H1 (cell line): ENCODE measurements around the gene CCDC148. TPM values are rescaled to one million over a fixed set of nuclear protein-coding genes. Genes with fewer than 3 reads are reported as not detected.

Source experiments
- EGR1 ChIP-seq: IDR thresholded peaks from 2 replicates; pipeline ENCODE4 v1.6.1; 2011; ENCODE audit warnings: low read depth, low read length, borderline replicate concordance
- EZH2 ChIP-seq: fragments of 200-600 bp; sonication (generic); IDR thresholded peaks from 2 replicates; pipeline ENCODE4 v1.7.1; 2012; ENCODE audit warnings: low read depth, mild to moderate bottlenecking, moderate library complexity, low read length, inconsistent platforms; ENCODE audit not compliant: severe bottlenecking
- GTF2F1 ChIP-seq: IDR thresholded peaks from 2 replicates; pipeline ENCODE4 v1.6.1; 2012; ENCODE audit warnings: low read depth, low read length, improper control_type of control experiment, borderline replicate concordance
- KDM1A ChIP-seq: fragments of 200-600, 300-600 bp; sonication (generic); IDR thresholded peaks from 2 replicates; pipeline ENCODE4 v1.7.1; 2016; ENCODE audit warnings: mild to moderate bottlenecking, low read length, borderline replicate concordance
- SIRT6 ChIP-seq: IDR thresholded peaks from one replicate; pipeline ENCODE4 v1.7.1; 2012; ENCODE audit warnings: low read length, inconsistent platforms
- SP2 ChIP-seq: IDR thresholded peaks from 2 replicates; pipeline ENCODE4 v1.6.1; 2012; ENCODE audit warnings: mild to moderate bottlenecking, low read length, inconsistent platforms
- TCF12 ChIP-seq: IDR thresholded peaks from 2 replicates; pipeline ENCODE4 v1.6.1; 2011; ENCODE audit warnings: low read depth, mild to moderate bottlenecking, low read length
- polyA plus RNA-seq, 7 experiments: library from polyadenylated mRNA; depleted of rRNA in 3 of 7; stranded (reverse) in 5 of 7; unstranded in 2 of 7; fragments of >200 nt in 5 of 7; fragments of 200-250 nt in 2 of 7; gene quantifications; 1 replicate in 5 of 7; 2 replicates in 1 of 7; 4 replicates in 1 of 7; pipeline versions ENCODE4 v1.2.1 to v1.2.3, GENCODE V29; 2011 to 2013; ENCODE audit warnings: missing spikeins in 2 of 7, mixed read lengths in 2 of 7
- total RNA-seq: library from RNA; stranded (reverse); fragmentation: NEBNext Ultra II Directional; extraction: Animal tissue kit (Norgen Biotek cat#: 25700); gene quantifications from 2 replicates; pipeline ENCODE4 v1.2.1, GENCODE V29; 2021
- TF ChIP-seq, protein P1 (sequence below): fragments of 300-600 bp; sonication (generic); IDR thresholded peaks from 2 replicates; pipeline ENCODE4 v1.7.1; 2012; ENCODE audit warnings: low read length, moderate library complexity, mild to moderate bottlenecking, inconsistent platforms; ENCODE audit not compliant: insufficient replicate concordance

Gene CCDC148
- total and polyA plus RNA-seq, 2 of the 8 experiments (the other 6 are each of a cell fraction or from before 2014, with no cell fraction given) = 0.45 to 1.3 TPM

DNA sequence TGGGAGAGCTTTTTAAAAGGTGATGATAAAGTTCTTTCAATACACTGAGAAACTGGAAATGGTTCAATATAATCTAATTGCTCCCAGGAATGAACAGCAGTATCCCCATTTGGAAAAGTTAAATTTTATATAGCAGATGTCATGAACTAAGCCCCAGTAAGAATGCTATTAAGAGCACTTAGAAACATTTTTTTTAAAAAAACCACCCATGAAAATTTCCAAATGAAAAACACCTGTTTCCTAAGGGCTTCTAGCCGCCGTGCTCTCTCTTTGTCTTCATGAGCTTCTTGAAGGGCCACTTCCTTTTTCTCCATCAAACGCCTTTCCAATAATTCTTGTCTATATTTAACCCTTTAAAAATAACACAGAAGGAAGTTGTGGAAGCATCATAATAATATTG lies 277.9 kb downstream of the CCDC148 start (continued):
- TF ChIP-seq, protein P1, sequence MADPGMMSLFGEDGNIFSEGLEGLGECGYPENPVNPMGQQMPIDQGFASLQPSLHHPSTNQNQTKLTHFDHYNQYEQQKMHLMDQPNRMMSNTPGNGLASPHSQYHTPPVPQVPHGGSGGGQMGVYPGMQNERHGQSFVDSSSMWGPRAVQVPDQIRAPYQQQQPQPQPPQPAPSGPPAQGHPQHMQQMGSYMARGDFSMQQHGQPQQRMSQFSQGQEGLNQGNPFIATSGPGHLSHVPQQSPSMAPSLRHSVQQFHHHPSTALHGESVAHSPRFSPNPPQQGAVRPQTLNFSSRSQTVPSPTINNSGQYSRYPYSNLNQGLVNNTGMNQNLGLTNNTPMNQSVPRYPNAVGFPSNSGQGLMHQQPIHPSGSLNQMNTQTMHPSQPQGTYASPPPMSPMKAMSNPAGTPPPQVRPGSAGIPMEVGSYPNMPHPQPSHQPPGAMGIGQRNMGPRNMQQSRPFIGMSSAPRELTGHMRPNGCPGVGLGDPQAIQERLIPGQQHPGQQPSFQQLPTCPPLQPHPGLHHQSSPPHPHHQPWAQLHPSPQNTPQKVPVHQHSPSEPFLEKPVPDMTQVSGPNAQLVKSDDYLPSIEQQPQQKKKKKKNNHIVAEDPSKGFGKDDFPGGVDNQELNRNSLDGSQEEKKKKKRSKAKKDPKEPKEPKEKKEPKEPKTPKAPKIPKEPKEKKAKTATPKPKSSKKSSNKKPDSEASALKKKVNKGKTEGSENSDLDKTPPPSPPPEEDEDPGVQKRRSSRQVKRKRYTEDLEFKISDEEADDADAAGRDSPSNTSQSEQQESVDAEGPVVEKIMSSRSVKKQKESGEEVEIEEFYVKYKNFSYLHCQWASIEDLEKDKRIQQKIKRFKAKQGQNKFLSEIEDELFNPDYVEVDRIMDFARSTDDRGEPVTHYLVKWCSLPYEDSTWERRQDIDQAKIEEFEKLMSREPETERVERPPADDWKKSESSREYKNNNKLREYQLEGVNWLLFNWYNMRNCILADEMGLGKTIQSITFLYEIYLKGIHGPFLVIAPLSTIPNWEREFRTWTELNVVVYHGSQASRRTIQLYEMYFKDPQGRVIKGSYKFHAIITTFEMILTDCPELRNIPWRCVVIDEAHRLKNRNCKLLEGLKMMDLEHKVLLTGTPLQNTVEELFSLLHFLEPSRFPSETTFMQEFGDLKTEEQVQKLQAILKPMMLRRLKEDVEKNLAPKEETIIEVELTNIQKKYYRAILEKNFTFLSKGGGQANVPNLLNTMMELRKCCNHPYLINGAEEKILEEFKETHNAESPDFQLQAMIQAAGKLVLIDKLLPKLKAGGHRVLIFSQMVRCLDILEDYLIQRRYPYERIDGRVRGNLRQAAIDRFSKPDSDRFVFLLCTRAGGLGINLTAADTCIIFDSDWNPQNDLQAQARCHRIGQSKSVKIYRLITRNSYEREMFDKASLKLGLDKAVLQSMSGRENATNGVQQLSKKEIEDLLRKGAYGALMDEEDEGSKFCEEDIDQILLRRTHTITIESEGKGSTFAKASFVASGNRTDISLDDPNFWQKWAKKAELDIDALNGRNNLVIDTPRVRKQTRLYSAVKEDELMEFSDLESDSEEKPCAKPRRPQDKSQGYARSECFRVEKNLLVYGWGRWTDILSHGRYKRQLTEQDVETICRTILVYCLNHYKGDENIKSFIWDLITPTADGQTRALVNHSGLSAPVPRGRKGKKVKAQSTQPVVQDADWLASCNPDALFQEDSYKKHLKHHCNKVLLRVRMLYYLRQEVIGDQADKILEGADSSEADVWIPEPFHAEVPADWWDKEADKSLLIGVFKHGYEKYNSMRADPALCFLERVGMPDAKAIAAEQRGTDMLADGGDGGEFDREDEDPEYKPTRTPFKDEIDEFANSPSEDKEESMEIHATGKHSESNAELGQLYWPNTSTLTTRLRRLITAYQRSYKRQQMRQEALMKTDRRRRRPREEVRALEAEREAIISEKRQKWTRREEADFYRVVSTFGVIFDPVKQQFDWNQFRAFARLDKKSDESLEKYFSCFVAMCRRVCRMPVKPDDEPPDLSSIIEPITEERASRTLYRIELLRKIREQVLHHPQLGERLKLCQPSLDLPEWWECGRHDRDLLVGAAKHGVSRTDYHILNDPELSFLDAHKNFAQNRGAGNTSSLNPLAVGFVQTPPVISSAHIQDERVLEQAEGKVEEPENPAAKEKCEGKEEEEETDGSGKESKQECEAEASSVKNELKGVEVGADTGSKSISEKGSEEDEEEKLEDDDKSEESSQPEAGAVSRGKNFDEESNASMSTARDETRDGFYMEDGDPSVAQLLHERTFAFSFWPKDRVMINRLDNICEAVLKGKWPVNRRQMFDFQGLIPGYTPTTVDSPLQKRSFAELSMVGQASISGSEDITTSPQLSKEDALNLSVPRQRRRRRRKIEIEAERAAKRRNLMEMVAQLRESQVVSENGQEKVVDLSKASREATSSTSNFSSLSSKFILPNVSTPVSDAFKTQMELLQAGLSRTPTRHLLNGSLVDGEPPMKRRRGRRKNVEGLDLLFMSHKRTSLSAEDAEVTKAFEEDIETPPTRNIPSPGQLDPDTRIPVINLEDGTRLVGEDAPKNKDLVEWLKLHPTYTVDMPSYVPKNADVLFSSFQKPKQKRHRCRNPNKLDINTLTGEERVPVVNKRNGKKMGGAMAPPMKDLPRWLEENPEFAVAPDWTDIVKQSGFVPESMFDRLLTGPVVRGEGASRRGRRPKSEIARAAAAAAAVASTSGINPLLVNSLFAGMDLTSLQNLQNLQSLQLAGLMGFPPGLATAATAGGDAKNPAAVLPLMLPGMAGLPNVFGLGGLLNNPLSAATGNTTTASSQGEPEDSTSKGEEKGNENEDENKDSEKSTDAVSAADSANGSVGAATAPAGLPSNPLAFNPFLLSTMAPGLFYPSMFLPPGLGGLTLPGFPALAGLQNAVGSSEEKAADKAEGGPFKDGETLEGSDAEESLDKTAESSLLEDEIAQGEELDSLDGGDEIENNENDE = no peak
- no peak for TF ChIP-seq EGR1
- TF ChIP-seq KDM1A = no peak
- TF ChIP-seq SP2 = no peak
- no peak for TF ChIP-seq GTF2F1
- TF ChIP-seq EZH2 = no peak
- TF ChIP-seq SIRT6 = no peak
- TF ChIP-seq TCF12 = no peak
- TF ChIP-seq, all 59 proteins: peak for 0
